Endometrial microvascular endothelial cells (primary cell): Measurements from ENCODE around the gene GNL3. TPM values are rescaled to one million over a fixed set of nuclear protein-coding genes. Genes with fewer than 3 reads are reported as not detected.

Source experiments
- in situ Hi-C: cut with HindIII; loops from 2 replicates; pipeline ENCODE4 v1.10.0; 2017; ENCODE audit warnings: low sequenced_read_pairs, low pct_unique_long_range_greater_than_20kb; ENCODE audit errors: inconsistent ontology term
- total RNA-seq: library from RNA; depleted of rRNA; stranded (reverse); fragments of >200 nt; gene quantifications from one replicate; pipeline ENCODE4 v1.2.3, GENCODE V29; 2015; ENCODE audit errors: inconsistent ontology term

GNL3 gene
- total RNA-seq, 1 donor from 2014 or later = 93.8 TPM

DNA sequence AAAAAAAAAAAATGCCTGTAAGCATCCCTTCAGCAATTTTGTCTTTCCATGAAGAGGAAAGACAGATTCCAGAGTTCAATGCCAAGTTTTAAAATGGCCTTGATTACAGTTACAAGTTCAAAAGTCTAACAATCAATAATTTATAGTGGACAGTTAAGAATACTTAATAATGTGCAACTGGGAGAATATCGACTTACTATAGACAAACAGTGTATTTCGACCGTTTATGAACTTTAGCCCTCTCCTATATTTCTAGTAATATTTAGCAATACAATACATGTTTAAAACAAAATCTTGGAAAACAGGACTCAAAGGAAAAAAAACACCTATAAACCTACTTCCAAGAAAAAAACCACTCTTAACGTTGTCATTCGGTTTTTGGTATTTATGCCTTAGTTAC is 1.6 kb upstream of the GNL3 start:
- in situ Hi-C loops = no loop called here

DNA sequence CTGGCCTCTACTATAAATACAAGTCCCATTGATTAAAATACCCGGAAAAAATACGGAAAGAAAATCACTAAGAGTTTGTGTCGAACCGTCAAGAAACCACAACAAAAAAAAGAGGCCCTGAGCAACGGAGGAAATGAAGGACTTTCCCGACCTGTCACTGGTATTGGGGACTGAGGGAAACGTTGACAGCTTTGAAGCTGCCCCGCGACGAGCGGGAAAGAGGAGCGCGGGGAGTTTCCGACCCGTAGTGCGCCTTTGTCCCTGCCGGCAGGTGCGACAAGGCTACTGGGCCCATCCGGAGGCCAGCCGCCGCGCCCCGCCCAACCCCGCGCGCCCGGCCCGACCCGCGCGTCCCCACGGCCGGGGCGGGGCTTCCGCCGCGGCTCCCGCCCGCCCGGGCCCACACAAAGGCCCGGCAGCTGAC is 535 bp upstream of the GNL3 start:
- in situ Hi-C loops = no loop called here

DNA sequence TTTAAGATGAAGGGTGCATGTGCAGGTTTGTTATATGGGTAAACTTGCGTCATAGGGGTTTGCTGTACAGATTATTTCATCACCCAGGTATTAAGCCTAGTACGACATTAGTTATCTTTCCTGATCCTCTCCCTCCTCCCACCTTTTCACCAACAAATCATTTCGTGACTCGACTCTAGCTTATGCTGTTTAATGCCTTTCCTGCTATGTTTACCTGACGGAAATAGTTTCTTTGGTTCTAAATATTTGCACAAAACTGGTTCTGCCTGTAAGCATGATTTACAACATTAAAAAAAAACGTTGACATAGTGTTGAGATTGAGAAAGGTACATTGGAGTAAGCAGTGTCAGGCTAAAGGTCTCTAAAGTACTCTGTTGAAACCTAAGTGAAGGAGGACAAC is 2.4 kb downstream of the GNL3 start:
- in situ Hi-C loops = no loop called here

DNA sequence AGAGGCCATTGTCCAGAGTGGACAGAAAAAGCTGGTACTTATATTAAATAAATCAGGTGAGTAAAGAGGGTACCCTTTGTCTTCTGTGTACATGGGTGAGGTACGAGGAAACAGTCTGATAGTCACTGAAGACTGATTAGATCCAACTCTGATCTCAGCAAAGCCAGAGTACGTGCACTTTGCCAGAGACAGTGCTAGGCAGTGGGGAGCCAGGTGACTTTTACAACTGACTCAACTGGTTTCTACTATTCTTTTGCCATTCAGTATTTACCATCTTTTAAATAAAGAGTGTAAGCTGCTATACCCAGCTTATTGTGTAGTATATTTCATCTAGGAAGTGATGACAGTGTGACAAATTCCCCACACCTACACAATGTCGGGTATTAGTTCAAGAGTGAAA is 3.3 kb downstream of the GNL3 start:
- in situ Hi-C loops = no loop called here

DNA sequence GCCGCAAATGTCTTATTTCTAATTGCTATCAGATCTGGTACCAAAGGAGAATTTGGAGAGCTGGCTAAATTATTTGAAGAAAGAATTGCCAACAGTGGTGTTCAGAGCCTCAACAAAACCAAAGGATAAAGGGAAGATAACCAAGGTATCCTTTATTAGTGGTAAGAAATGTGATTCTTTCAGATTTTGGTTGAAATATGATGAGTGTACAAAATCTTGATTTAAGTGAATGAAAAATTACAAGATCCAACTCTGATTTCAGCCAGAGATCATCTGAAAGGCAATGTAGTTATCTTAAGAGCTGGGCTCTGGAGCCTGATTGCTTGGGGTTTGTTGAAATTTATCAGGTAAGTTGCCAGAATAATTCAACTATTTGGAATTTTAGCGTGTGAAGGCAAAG is 4.7 kb downstream of the GNL3 start:
- in situ Hi-C loops = no loop called here

DNA sequence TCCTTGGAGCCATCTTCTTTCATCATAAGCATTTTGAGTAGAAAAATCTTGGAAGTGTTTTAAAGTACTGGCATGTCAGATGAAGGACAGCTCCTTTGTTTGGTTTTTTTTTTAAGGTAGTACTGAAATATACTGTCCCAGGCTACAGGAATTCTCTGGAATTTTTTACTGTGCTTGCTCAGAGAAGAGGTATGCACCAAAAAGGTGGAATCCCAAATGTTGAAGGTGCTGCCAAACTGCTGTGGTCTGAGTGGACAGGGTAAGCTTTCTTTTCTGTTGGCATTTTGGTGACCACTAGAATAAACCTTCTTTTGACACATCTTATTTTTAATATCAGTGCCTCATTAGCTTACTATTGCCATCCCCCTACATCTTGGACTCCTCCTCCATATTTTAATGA is 7.2 kb downstream of the GNL3 start:
- in situ Hi-C loops = no loop called here

DNA sequence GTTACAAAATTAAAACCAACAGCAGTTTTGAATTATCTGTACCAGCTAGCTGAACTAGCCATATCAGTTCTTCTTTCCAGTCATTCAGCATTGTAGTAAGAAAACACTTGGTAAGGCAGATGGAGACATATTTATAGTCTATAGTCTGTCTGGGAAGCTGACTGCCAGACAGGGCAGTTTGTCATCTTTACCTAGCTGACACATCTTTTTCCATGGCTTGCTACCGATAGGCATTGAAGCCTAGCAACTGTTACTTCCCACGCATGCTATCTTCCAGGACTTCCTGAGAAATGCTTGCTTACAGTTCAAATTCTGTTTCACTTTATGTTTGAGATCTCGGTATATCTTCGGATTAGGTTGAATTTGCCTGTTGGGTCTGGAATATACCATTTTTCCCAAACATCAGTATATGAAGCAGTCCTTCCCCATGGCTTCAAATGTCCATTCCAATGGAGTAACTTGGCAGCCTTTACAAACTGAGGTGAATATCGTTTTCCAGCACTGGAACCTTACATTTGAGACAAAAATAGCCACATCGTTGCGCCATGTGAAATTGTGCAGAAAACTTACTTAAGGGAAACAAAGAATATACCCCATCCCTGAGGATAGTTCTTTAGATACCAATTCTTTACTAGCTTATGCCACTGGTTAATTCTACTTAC is 8.8 kb downstream of the GNL3 start:
- in situ Hi-C loops = no loop called here

DNA sequence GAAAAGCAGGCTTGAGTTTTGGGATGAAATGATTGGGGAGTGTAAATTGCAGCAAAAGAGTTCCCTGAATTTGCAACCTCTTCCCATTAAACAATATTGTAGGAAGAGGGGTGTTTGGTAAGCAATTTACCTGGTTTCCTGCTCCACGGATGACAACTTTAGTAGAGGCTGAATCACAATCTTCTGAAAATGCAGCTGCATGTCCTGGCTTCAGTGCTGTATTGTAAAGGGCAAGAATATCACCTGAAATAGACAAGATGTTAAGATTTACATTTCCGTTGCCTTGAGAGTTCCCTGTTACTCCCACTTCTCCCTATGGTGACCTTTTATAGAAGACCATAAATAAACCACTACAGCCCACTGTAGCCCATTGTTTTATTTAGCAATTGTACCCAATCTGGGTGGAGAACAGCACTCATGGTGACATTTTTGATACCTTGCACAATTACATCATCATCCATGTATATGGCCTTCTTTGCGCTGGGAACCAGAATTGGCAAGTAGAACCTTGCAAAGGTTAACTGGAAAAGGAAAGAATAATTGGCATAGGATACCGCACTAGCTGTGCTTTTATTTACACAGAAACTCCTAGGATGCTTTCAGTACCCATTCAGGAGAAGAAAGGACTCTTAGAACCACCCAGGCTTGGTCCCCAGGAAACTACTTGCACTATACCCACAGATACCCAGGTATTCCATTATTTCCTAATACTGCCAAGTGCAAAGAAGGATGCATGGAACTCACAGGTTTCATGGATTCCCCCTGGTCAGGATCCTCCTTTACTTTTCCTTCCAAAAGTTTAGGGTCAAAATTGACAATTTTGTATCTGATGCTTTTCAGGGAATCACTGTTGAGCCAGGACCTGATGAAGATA is 10.2 kb downstream of the GNL3 start:
- in situ Hi-C loops = no loop called here

DNA sequence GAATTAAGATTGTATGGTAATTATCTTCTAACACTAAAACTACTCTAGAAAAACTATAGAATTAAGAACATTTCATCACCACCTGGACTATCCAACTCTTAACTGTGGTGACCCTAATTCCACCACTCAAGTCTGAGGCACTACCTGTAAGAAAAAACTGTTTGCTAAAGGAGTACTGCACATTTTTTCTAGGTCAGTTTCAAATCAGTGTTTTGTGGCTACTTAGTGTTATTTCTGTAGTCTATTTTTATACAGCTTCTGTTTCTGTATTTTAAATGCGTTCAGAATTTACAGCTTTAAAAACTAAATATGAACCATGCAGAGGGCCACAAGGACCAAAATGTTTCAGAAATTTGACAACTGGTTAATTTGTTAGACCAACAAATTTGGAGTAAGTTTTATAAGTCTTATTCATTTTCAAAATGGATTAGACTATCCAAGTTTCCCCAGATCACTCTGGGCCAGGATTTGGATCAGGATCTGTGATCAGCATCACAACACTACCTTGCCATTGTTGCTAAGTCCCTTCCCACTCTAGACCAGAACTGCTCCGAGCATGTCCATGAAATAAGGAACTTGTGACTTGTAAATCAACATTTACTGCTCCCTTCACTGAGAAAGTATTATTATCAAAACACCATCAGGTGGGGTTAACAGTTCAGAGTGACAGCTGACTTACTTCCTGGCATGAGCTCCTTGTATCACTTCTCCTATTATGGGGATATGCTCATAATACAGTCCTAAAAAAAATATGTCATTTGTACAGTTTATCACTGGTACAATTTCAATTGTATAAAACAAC is 11.2 kb downstream of the GNL3 start:
- in situ Hi-C loops = no loop called here

DNA sequence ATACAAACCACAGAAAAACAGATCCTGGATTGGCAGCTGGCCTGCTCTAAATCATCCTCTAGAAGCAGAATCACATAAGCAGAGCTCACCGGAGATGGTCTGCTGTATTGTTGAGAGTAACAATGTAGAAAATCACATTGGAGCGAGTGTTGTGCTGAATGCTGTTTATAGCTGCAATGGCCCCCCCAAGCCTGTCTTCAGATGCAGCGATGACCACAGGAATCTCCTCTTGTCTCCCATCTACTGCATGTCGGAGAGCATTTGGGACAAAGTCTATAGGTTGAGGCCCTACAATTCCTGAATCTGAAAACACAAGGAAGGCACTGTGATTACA is 11.8 kb downstream of the GNL3 start:
- in situ Hi-C loops = no loop called here

DNA sequence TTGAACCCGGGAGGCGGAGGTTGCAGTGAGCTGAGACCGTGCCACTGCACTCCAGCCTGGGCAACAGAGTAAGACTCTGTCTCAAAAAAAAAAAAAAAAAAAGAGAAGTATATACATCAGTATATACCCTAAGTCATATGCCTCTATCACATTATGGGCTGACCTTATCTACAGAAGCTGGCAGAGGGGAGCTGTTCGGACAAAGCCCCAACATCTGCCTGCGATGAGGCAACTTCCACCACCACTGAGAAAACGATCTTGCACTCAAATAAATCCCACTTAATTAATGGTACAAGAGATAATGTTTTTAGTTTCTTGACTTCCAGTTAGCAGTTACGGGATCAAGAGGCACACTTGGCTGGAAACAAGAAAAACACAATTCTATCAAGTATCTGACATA is 17.5 kb downstream of the GNL3 start:
- in situ Hi-C loops = no loop called here

DNA sequence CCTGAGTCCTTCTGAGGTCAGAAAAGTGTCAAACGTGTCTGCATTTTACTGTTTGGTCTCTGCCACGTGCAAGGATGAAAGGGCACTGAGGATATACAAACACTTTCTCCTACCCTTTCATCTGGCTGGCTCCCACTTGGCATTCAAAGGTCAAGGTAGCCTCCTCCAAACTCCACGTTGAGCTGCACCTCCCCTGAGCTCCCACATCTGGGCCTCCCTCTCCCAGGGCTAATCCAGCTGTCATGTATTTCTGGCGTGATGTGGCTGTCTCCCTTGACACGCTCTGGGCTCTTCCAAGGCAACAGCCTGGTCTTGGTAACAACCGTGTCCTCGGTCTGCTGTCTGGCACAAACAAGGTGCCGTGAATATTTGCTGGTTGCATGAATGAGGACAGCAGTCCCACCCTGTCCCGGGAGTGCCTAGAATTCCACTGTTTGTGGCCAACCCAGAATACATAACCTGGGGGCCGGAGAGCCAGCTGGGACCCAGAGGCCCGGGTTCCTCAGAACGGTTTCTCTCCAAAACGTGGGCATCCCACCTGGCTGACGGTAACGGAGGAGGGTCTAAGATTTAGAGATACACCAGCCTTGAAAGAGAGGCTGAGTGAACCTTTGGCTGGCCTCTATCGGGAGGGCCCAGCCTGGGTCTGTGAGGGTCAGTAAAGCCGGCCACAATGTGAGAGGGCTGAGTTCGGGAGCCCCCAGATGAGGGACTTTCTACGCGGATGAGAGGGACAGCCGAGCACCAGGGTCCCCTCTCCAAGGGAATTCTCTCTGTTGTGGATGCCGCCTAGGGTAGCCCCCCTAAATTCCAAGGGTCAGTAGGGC is 19.0 kb downstream of the GNL3 start:
- in situ Hi-C loops = no loop called here

DNA sequence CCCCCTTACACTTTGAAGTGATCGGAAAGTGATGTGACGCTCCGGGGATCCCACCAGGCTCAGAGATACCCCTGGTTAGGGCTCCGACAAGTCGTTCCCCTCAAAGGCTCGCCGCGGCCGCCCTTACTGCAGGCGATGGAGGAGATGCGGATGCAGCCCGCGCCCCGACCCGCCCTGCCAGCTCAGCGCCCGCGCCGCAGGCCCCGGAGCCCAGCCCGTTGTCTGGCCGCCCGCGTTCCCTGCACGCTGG is 19.5 kb downstream of the GNL3 start:
- in situ Hi-C loops = no loop called here

DNA sequence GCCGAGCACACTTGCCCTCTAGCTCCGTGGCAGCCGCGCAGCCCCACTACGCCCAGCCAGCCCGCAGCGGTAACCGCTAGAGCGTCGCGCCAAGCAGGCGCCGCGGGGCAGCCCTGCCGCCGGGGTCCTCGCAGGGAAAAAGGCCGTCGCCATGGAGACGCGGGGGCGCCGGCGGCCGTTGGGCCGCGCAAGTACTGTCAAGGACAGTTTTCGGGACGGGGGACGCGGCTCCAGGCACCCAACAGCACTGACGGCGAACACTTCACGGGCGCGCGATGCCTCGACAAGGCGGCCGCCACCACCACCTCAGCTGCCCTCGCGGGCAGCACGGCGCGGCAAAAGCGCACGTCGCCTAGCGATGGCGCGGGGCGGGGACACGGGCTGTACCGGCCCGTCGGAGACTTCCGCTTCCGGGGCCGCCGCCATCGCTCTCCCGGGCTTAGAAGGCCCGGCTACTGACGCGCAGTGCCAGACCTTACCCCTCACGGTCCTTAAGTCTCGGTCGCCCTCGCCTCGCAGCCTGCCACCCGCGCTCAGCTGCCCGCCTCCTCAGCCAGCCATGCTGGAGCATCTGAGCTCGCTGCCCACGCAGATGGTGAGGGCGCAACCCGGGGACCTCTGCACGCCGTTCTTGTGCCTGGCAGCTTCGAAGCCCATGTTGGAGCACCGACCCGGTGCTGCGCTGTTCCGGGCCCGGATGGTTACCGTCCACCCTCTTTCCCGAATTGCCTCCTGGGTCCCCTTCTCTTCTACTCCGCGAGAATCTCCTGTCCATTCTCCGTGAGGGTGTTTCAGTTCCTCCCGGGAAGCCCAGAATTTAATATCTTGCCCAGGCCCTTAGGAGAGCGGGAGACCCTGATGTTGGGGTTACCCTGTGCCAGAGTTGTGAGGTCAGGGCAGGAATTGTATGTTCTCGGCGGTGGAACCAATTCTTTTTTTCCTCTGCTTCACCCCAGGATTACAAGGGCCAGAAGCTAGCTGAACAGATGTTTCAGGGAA is 20.2 kb downstream of the GNL3 start, which contains the start of the genes GLT8D1 and SPCS1:
Gene GLT8D1, minus strand, starts transcription at position 104 of the 999 bp plus-strand sequence. CDS start 5,331 bp downstream, outside the sequence.
Gene SPCS1, plus strand, starts transcription at position 419 of the 999 bp plus-strand sequence. Its CDS starts 141 bp downstream, at position 560.
- in situ Hi-C loops = no loop called here

DNA sequence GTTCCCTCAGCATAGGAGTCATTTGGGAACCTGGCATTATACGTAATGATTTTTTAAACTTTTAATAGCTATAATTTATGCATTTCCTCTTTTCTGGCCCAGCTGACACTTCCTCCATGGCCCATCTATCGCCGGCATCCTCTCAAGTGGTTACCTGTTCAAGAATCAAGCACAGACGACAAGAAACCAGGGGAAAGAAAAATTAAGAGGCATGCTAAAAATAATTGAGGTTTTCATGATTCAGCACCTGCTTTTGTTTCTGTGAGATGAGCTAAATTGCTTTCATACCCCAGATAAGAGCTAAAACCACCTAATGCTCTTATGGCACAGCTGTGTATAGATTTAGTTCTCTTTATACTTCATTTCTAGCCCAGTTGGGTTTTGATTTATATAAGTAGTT is 21.8 kb downstream of the GNL3 start:
- in situ Hi-C loops = no loop called here

DNA sequence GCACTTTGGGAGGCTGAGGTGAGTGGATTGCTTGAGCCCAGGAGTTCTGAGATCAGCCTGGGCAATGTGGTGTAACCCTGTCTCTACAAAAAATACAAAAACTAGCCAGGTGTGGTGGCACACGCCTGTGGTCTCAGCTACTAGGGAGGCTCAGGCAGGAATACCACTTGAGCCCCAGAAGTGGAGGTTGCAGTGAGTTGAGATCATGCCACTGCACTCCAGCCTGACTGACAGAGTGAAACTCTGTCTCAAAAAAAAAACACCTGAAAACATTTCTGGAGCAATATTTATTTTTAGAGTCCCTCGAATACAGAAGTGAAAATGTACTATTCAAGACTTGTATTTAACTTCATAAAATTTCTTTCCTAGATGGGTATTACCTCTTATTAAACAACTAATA is 24.7 kb downstream of the GNL3 start:
- in situ Hi-C loops = no loop called here

DNA sequence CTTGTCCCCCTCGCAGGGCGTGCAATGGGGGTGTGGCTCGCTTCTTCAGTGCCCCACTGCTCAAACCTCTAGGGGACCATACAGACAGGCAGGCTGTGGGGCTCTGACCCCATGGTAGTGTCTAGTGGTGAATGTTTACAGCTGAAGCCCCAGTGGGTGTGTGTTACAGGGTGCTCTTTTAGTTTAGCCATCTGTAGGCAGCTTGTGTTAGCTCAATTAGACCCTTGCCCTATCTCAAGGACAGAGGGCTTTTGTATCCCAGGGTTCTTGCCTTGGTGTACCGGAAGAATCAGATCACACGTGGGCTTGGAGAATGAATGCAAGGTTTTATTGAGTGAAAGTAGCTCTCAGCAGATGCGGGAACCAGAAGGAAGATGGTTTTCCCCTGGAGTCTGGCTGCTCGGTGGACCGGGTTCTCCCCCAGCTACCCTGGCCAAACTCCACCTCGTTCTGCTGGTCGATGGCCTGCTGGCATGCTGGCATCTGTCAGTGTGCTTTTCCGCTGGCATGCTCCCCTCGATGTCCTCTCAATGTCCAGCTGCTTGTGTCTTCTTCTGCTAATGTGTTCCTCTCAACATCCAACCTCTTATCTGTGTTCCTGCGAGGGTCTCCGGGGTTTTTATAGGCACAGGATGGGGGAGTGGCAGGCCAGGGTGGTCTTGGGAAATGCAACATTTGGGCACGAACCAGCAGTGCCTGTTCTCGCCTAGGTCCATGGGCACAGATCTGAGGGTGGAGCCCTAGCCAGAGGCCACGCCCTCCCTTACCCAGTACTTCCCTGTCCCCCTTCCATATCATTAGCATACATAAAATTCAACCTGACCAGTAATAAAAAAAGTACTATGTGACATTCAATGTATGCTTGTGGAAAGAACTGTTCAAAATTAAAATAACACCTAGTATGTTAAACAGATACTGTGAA is 26.7 kb downstream of the GNL3 start:
- in situ Hi-C loops = no loop called here
